ENCODE data around the gene KRT20.
"Not testable (repeated sequence)": the region's sequence is repeated elsewhere in the genome, so short reads cannot be mapped to it uniquely, and the experiment has no call there.

The KRT20 gene

DNA sequence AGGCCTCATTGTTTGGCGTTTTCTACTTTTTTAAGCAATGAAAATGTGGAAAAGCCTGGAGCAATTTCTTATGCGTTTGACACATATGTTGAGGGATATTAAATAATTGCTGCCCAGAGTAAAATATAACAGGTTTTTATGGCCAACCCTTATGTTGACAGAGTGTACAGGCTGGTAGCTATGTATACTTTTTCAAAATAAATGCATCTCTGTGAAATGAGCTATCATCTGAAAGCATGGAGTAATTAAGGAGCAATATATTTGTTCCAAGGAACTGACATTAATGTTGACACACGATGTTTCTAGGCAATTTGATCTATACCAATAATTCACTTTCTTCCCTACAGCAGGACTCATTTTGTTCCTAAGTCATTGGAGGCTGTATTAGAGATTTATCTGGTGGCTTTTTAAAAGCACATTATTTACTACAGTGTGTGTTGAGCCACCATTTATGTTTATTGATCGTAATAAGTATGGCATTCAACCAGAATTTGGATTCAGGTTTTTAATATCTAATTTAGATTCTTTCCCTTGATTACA, 11.9 kb upstream of the KRT20 start:
- DNase-seq (ENCODE audit: low read depth): no peak

GRCh38 chr17:40895106-40895730, 10.2 kb upstream of the KRT20 start:
- no peak for DNase-seq (ENCODE audit: low read depth)

- no peak for DNase-seq (ENCODE audit: low read depth)
These were observed 3.2 kb upstream of the KRT20 start for GRCh38 chr17:40888196-40888720.

GRCh38 chr17:40886090-40886489, 1.0 kb upstream of the KRT20 start:
- DNase-seq (ENCODE audit: low read depth): no peak

DNA sequence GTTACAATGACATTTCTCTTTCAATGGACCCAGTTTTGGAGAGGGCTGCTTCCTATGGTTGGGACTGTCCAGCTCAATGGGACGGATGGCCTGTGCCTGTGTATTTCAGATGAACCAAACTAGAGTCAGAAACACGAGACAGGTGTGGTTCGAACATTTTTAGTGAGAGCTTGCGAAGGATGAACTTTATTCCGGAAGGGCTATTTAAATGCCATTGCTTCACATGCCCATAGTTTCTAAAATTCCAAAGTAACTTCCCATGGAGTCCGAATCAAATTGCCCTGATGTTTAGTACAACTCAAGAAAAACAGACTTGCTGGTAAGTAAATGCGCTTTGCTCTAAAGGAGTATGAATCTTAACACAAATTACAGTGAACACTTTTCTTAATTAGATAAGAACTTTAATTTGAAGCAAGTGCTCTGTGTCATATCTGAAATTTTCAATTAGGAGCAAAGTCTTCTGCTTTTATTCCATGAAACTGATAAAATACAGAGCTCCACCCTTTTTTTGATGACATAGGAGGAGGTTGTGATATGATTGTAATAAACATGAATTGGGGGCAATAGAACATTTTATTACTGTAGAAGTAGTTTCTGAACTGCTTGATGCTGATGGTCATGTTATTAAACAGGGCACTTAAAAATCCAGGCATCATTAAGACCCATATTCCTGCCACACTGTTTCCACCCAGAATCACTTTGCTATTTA, 1.3 kb downstream of the KRT20 start:
- no peak for DNase-seq (ENCODE audit: low read depth)

DNA sequence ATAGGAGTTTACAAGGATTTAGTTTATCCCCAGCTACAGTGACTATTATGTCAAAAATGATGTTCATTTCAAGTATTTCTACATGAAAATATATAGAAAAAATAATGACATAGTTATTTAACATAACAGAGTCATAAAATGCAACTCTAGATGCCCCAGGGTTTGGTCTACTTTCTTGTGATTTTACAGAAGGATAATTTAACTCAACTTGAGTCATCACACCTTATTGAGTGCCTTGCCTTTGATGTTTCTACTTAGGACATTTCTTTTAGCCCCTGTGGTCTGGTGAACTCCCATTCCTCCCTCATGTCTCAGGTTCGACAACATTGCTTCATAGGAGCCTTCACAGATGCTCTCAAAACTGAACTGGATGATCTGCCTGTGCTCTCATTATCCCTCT, 2.0 kb downstream of the KRT20 start:
- DNase-seq (ENCODE audit: low read depth): no peak

DNA sequence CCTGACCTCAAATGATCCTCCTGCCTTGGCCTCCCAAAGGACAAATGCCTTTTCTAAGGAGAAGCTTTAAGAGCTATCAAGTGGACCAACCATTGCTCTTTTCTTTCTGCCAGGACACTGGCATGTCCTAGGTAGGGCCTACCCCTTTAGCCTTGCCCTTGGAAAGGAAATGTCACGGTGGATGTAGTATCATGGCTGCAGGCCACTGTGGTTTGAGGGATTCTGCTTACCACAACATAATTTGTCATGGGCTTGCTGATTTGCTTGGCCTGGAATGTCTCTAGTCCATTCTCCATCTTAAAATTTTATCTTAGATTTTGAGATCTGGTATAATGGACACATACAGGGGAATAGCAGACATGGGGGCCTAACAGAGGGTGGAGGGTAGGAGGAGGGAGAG, 6.0 kb downstream of the KRT20 start:
- DNase-seq (ENCODE audit: low read depth): no peak

- DNase-seq (ENCODE audit: low read depth): no peak
These were observed 7.0 kb downstream of the KRT20 start for GRCh38 chr17:40878044-40878443.

GRCh38 chr17:40873801-40874200, 11.2 kb downstream of the KRT20 start:
- DNase-seq (ENCODE audit: low read depth): no peak

- no peak for DNase-seq (ENCODE audit: low read depth)
These were observed 11.8 kb downstream of the KRT20 start for GRCh38 chr17:40873255-40873654.

DNA sequence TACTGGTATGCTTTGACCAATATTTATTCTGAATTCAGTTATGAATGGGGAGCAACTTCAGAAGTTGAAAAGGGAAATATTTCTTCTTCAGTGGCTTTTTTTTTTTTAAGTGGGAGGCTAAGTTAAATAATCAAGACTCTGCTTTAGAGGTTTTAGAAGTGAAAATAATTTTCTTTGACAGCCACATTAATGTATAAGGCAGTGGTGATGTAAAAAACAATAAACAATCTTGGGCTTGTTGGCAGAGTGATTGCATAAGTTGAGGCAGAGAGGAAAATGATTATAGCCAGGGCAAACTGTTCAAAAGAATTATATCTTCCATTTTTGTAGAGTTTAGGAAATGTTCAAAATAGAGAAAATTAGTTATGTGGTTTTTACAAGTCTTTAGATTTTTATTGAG, 12.6 kb downstream of the KRT20 start:
- DNase-seq (ENCODE audit: low read depth): no peak

DNA sequence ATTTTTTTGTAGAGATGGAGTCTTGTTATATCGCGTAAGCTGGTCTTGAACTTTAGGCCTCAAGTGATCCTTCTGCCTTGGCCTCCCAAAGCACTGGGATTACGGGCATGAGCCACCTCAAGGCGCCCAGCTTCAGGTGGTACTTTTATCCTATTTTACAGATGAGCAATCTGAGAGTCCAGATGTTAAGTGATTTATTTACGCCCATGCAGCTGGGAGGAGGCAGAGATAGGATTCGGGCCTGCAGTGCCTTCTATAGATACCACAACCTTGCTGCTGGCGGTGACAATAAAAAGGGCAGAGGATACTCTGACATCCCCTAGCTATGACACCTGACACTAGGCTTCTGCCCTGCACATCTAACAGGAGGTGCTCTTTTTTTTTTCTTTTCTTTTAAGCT, 13.7 kb downstream of the KRT20 start:
- DNase-seq (ENCODE audit: low read depth): no peak

GRCh38 chr17:40870136-40870535, 14.9 kb downstream of the KRT20 start:
- no peak for DNase-seq (ENCODE audit: low read depth)

DNA sequence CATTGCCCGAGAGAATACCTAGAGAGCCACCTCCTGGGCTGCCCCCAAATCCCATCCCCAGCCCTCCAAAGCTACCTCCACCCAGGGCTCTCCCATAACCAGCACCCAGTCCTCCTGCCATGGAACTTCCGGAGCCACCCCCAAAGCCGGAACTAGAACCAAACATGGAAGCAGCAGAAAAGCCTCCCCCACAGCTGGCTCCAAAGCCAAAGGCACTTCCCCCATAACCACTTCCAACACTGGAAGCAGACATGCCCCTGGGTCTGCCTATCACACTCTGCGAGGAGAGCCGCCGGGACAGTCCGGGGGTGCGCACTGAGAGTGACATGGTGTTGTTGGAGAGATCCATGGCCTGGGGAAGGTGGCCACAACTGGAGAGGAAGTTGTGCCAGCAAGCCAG, 18.2 kb downstream of the KRT20 start, which contains the start of gene KRT12:
TSS of gene KRT12 (minus strand) at position 386 of the 400 bp plus-strand sequence. CDS start at position 349, 37 bp downstream.
- no peak for DNase-seq (ENCODE audit: low read depth)

- no peak for DNase-seq (ENCODE audit: low read depth)
These were observed 20.2 kb downstream of the KRT20 start for GRCh38 chr17:40864661-40865390.

DNA sequence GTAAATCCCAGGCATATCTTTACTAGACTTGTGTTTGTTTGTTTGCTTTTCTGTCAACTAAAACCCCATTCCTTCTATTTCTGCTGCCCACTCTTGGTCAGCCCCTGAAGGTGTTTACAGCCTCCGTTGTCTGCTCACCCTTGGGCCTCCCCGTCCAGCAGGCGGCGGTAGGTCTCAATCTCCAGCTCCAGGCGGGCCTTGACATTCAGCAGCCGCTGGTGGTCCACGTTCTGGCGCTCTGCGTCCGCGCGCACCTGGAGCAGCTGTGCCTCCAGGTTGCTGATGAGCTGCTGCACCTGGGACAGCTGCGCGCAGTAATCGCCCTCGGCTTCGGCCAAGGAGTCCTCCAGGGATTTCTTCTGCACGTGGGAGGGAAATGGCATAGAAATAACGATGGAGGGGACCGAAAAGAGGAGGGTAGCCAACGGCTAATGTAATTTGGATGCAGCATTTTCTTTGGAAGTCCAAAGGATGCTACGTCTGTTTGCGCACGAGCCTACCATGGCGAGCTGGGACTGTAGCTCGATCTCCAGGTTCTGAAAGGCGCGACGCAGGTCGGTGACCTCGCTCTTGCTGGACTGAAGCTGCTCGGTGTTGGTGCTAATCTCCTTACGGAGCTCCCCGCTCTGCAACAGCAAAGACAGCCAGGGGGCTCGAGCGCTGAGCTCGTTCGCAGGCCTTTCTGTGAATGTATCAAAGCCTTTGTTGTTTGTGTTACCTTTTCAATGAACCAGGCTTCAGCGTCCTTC, 21.9 kb downstream of the KRT20 start:
- DNase-seq (ENCODE audit: low read depth): no peak

DNA sequence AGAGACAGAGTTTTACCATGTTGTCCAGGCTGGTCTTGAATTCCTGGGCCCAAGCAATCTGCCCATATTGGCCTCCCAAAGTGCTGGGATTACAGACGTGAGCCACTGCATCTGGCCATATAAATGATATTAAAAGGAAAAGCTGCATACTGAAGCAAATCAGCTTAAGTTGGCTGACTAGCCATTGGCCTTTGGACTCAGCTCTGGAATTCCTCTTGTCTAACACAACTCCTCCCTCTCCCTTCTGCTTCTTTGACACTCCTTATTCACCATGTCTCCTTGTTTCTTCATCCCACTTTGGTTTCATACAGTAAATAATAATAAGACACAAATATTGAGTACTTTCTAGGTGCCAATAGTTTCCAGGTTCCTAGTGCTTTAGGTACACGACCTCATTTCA, 25.5 kb downstream of the KRT20 start:
- no peak for DNase-seq (ENCODE audit: low read depth)

- not testable (repeated sequence) for DNase-seq (ENCODE audit: low read depth)
These were observed 26.4 kb downstream of the KRT20 start for GRCh38 chr17:40858667-40859066.

DNA sequence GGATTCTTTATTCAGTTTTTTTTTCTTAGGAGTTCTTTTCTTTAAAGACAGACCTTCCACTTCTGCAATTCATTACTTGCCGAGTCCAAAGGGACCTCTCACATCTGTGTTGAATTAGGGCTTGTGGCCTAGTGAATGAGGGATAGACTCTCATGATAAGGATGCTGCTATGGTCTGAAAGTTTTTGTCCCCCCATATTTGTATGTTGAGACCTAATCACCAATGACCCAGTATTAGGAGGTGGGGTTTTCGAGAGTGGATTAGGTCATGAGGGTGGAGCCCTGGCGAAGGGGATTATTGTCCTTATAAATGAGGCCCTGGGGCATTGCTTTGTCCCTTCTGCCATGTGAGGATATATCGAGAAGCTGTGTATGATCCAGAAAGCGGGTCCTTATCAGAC, 27.5 kb downstream of the KRT20 start:
- DNase-seq (ENCODE audit: low read depth): no peak

DNA sequence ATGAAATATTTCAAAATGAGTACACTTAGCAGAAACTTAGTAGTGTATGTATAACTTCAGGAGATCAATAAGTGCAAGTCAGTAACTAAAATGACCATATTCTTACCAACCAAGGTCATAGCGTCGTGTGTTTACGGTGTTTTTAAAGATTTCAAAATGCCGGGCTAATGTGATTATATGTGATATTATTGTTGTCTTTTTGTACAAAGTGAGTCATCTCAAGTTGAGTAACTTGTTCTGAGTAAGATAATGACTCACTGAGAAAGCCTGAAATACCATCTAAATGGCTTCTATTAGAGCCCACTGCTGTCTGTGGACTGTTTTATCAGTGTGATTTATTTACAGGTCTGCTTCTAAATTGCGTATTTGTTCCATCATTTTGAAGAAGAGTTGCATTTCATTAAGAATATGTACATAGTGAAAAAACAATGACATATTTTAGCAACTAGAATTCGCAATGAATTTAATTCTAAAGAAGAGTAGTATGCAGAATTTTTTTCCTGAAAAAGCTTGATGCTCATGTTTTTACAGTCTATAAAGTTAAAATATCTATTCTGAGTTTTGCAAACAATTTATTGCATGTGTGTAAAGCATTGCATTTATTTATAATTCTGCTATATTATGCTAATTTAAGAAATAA, 30.7 kb downstream of the KRT20 start:
- no peak for DNase-seq (ENCODE audit: low read depth)

GRCh38 chr17:40852364-40852763, 32.7 kb downstream of the KRT20 start:
- DNase-seq (ENCODE audit: low read depth): no peak
